Measurements from ENCODE around the gene RAD54L. TPM values are rescaled to one million over a fixed set of nuclear protein-coding genes. Genes with fewer than 3 reads are reported as not detected.

Gene RAD54L
- total and polyA plus RNA-seq, 2 of the 4 experiments (the other 2 are of a cell fraction): 4.8 to 10.6 TPM

DNA sequence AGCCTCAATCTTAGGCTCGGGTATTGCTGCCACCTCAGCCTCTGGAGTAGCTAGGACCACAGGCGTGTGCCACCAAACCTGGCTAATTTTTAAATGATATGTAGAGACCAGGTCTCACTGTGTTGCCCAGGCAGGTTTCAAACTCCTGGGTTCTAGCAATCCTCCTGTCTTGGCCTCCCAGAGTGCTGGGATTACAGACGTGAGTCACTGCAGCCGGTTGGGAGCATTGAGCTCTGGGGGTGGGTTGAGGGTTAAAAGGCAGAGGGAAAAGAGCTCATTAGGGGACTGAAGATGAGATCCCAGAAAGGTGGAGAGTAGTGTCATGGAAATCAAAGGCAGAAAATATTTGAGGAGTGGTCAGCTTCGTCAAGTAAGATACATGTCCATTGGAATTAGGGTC is 7.1 kb downstream of the RAD54L start:
- H3K79me1 ChIP-seq (ENCODE audit: low read depth in 1 of 2, low read length in 2 of 2): peaks cover 7 to 33% of the 10 kb centered on the region in 2 experiments; a peak in 3 of 4 replicates
- no peak overlapping the region for H2BK20ac ChIP-seq (ENCODE audit: low read depth, low read length)
- dilution Hi-C loops (cut with HindIII; ENCODE audit: low sequenced_read_pairs, unreplicated experiment): no loop called here
- H2BK120ac ChIP-seq (ENCODE audit: low read depth, low read length): no peak overlapping the region
- H2AFZ ChIP-seq (replicated peaks; ENCODE audit: low read length, poor library complexity): no peak overlapping the region
- no peak overlapping the region for H3K4ac ChIP-seq (ENCODE audit: low read depth, low read length)
- H3K27ac ChIP-seq (ENCODE audit: insufficient read depth, low read length): no peak overlapping the region
- no peak overlapping the region for H4K8ac ChIP-seq (ENCODE audit: low read depth in 2 of 2, low read length in 2 of 2)
- no peak overlapping the region for H3K56ac ChIP-seq (ENCODE audit: extremely low read depth, insufficient read depth, low read length)
- in situ Hi-C loops (cut with MboI; ENCODE audit: low sequenced_read_pairs): no loop called here
- no peaks in the 10 kb centered on the region; the same call in 1 of the 2 replicates for H4K20me1 ChIP-seq (ENCODE audit: insufficient read depth, low read length)
- no peak overlapping the region for H4K5ac ChIP-seq (ENCODE audit: low read depth, low read length)
- DNase-seq (no peak), ATAC-seq (ENCODE audit: low read depth) (no peak)
- no peaks in the 10 kb centered on the region for H3K4me1 ChIP-seq (ENCODE audit: control insufficient read depth, insufficient read depth, low read length)
- no peak overlapping the region for H3K23ac ChIP-seq (ENCODE audit: low read depth, low read length)
- no peak for TF ChIP-seq RFX5 (IDR thresholded peaks at IDR 0.05; ENCODE audit: low read depth, low read length)
- TF ChIP-seq NFE2L2 (IDR thresholded peaks at IDR 0.05; ENCODE audit: low read depth, low read length): no peak
- no peak for TF ChIP-seq SMC3 (IDR thresholded peaks at IDR 0.05; ENCODE audit: low read depth, low read length)
- no peak for TF ChIP-seq RCOR1 (IDR thresholded peaks at IDR 0.05; ENCODE audit: insufficient replicate concordance, low read length)
- no peak for TF ChIP-seq CEBPB (IDR thresholded peaks at IDR 0.05; ENCODE audit: low read depth, low read length)
- no peak for TF ChIP-seq POLR2A (IDR thresholded peaks at IDR 0.05; ENCODE audit: low read depth, low read length)
- TF ChIP-seq RAD21 (IDR thresholded peaks at IDR 0.05; ENCODE audit: low read length): no peak
- no peak for TF ChIP-seq MAFK (IDR thresholded peaks at IDR 0.05; ENCODE audit: low read depth, low read length)
- TF ChIP-seq FOS (IDR thresholded peaks at IDR 0.05; ENCODE audit: low read depth, low read length): no peak
- TF ChIP-seq, protein P1, sequence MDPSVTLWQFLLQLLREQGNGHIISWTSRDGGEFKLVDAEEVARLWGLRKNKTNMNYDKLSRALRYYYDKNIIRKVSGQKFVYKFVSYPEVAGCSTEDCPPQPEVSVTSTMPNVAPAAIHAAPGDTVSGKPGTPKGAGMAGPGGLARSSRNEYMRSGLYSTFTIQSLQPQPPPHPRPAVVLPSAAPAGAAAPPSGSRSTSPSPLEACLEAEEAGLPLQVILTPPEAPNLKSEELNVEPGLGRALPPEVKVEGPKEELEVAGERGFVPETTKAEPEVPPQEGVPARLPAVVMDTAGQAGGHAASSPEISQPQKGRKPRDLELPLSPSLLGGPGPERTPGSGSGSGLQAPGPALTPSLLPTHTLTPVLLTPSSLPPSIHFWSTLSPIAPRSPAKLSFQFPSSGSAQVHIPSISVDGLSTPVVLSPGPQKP (IDR thresholded peaks at IDR 0.05; ENCODE audit: borderline replicate concordance, low read depth, low read length): no peak
- ChIA-PET POLR2A (ENCODE audit: unreplicated experiment) (no interaction called here), CTCF (interaction anchor here (1.0 to 1.2 kb wide), 3 partner anchors 10 to 31 kb away, joined by 3 to 4 read pairs (median 3); no protein-coding TSS in a partner anchor)
- no peak overlapping the region for H2AK9ac ChIP-seq (replicated peaks; ENCODE audit: low read depth, low read length, poor library complexity)
- H3K9ac ChIP-seq (ENCODE audit: low read depth, low read length): no peak overlapping the region
- H4K91ac ChIP-seq (ENCODE audit: insufficient read depth, low read depth, low read length): no peak overlapping the region
- no peaks in the 10 kb centered on the region for H3K27me3 ChIP-seq (ENCODE audit: control insufficient read depth, insufficient read depth, low read length)
- WGBS, 2 experiments (ENCODE audit: extremely low coverage in 2 of 2, insufficient read length in 1 of 2): 84% methylated on average over 5 of the region's 5 CpGs; no CpG with 5 or more reads in 1 of the 2 experiments
- intact Hi-C loops (cut with micrococcal nuclease): no loop called here
- BruUV-seq (replicated peaks): no TSS peak
- no peaks in the 10 kb centered on the region for H3K9me3 ChIP-seq (ENCODE audit: control insufficient read depth, insufficient read depth, low read length)
- no peak overlapping the region for H3K4me2 ChIP-seq (ENCODE audit: low read depth, low read length)
- H2BK15ac ChIP-seq (ENCODE audit: low read depth, low read length): no peak overlapping the region
- no peak overlapping the region for H2AK5ac ChIP-seq (ENCODE audit: low read depth, low read length)
- no peak overlapping the region for H3K4me3 ChIP-seq (ENCODE audit: insufficient read depth, low read depth, low read length)
- no peak overlapping the region for H3K14ac ChIP-seq (replicated peaks; ENCODE audit: low read depth, low read length)
- no peak overlapping the region for H3K18ac ChIP-seq (ENCODE audit: low read depth, low read length)
- no peak overlapping the region for H2BK5ac ChIP-seq (ENCODE audit: low read depth, low read length, poor library complexity, severe bottlenecking)
- H3K9me1 ChIP-seq (ENCODE audit: insufficient read depth, low read length): 0 out of 2 replicates have a peak, but pooled peaks cover 7% of the 10 kb centered on the region
- H3K36me3 ChIP-seq (ENCODE audit: control insufficient read depth, insufficient read depth, low read length): no peaks in the 10 kb centered on the region
